ENCODE results near the gene RNASE11.

The RNASE11 gene

DNA sequence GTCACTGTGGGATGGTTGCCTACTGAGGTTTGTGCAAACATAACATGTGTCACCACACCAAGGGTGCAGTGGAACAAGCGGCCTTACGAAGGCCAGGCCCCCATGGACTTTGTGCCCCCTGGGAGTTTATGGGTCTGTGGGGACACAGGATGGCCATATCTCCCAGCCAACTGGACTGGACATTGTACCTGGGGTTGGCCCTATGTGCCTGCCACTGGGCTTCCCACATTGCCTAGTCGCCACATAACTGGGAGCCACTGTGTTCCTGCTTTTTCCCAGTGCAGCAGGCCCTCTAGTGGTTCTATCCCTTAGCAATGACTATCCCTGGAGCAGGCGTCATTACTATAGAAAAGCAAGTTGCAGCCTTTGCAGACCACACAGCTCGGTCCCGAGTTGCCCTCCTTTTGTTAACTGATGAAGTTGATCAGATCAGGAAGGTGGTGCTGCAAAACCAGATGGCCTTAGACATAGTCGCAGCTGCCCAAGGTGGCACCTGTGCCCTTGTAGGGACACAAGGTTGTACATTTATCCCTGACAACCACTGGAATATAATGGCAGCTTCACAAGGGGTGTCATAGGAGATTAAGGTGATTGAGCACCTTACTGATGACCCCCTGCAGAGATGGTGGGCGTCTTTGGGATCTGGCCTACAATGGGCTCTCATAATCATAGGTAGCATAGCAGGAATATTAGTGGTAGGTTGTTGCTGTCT lies 18.5 kb upstream of the RNASE11 start (continued):
- no peak for TF ChIP-seq ZNF274 (IDR thresholded peaks at IDR 0.05; ENCODE audit: low read length)
- TF ChIP-seq ZNF274 (tag by site-specific recombination; IDR thresholded peaks at IDR 0.05; ENCODE audit: borderline replicate concordance): no peak
- TF ChIP-seq ZNF248 (tag by site-specific recombination; IDR thresholded peaks at IDR 0.05): no peak
- no peak for TF ChIP-seq ZNF266 (tag by site-specific recombination; IDR thresholded peaks at IDR 0.05; ENCODE audit: low read depth)
- no peak for TF ChIP-seq ZNF707 (tag by site-specific recombination; IDR thresholded peaks at IDR 0.05)
- no peak for TF ChIP-seq ZNF768 (tag by site-specific recombination; IDR thresholded peaks at IDR 0.05)
- TF ChIP-seq ZNF548 (tag by site-specific recombination; IDR thresholded peaks at IDR 0.05): no peak
- TF ChIP-seq BCL11B (tag by site-specific recombination; IDR thresholded peaks at IDR 0.05; ENCODE audit: low read depth): no peak
- TF ChIP-seq ZNF214 (tag by site-specific recombination; IDR thresholded peaks at IDR 0.05; ENCODE audit: borderline replicate concordance): no peak
- peak; percentile 68 for TF ChIP-seq ZBTB48 (tag by site-specific recombination; IDR thresholded peaks at IDR 0.05)
- peak; percentile 71 for TF ChIP-seq ZNF654 (tag by site-specific recombination; IDR thresholded peaks at IDR 0.05; ENCODE audit: low read depth)
- TF ChIP-seq, protein P1, sequence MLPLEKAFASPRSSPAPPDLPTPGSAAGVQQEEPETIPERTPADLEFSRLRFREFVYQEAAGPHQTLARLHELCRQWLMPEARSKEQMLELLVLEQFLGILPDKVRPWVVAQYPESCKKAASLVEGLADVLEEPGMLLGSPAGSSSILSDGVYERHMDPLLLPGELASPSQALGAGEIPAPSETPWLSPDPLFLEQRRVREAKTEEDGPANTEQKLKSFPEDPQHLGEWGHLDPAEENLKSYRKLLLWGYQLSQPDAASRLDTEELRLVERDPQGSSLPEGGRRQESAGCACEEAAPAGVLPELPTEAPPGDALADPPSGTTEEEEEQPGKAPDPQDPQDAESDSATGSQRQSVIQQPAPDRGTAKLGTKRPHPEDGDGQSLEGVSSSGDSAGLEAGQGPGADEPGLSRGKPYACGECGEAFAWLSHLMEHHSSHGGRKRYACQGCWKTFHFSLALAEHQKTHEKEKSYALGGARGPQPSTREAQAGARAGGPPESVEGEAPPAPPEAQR (tag by site-specific recombination; IDR thresholded peaks at IDR 0.05): no peak
- TF ChIP-seq ZNF114 (tag by site-specific recombination; IDR thresholded peaks at IDR 0.05): no peak
- no peak for TF ChIP-seq ZNF747 (tag by site-specific recombination; IDR thresholded peaks at IDR 0.05)
- TF ChIP-seq ZNF621 (tag by site-specific recombination; IDR thresholded peaks at IDR 0.05): no peak
- no peak for TF ChIP-seq MYNN (tag by site-specific recombination; IDR thresholded peaks at IDR 0.05; ENCODE audit: borderline replicate concordance)
- TF ChIP-seq YY2 (tag by site-specific recombination; IDR thresholded peaks at IDR 0.05): no peak
- TF ChIP-seq ZNF169 (tag by site-specific recombination; IDR thresholded peaks at IDR 0.05): no peak
- TF ChIP-seq SCRT1 (tag by site-specific recombination; IDR thresholded peaks at IDR 0.05; ENCODE audit: borderline replicate concordance): no peak
- TF ChIP-seq, protein P2, sequence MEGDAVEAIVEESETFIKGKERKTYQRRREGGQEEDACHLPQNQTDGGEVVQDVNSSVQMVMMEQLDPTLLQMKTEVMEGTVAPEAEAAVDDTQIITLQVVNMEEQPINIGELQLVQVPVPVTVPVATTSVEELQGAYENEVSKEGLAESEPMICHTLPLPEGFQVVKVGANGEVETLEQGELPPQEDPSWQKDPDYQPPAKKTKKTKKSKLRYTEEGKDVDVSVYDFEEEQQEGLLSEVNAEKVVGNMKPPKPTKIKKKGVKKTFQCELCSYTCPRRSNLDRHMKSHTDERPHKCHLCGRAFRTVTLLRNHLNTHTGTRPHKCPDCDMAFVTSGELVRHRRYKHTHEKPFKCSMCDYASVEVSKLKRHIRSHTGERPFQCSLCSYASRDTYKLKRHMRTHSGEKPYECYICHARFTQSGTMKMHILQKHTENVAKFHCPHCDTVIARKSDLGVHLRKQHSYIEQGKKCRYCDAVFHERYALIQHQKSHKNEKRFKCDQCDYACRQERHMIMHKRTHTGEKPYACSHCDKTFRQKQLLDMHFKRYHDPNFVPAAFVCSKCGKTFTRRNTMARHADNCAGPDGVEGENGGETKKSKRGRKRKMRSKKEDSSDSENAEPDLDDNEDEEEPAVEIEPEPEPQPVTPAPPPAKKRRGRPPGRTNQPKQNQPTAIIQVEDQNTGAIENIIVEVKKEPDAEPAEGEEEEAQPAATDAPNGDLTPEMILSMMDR (tag by site-specific recombination; IDR thresholded peaks at IDR 0.05): peak; percentile 39; the same call in 1 of the 2 replicates

DNA sequence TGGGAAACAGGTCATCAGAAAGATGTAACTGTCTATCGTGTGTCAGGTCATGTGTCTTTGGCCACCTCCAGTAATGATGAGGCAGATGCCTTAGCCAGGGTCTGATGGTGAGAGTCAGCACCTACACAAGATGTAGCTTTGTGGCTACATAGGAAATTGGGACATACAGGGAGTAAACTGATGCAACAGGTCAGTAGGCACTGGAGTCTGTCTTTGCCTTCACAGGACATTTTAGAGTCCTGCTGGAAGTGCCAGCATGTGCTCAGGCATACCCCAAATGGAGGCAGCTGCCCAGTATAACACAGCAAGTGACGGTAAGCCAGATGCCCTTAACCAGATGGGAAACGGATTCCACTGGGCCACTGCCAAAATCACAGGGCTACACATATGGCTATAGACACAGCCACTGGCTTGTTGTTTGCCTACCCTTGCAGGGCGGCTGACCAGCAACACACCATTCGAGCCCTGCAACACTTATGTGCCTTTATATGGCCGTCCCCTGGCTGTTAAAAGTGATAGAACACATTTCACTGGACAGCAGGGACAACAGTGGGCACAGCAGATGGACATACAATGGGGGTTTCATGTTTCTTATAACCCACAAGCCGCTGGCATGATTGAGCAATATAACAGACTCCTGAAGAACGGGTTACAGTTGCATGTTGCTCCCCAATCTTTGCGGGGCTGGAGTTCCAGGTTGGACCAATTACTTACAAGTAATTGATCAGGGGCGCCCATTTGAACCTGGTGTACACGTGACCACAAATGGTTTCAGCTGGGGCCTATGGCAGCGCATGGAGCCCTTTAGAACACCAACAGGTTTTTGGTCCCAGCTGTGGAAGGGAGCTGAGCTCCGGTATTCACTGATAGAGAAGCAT lies 16.3 kb upstream of the RNASE11 start:
- ChIA-PET CTCF (interaction anchor here (0.7 kb wide), 2 partner anchors 56 to 72 kb away, joined by 3 read pairs; no protein-coding TSS in a partner anchor), POLR2A (interaction anchor here (0.6 kb wide), 1 partner anchor 194 kb away, joined by 4 read pairs; no protein-coding TSS in a partner anchor)
- no peak overlapping the region for H3K27ac ChIP-seq (ENCODE audit: extremely low read depth, low read depth, low read length)
- H3K36me3 ChIP-seq (ENCODE audit: control insufficient read depth in 2 of 2, insufficient read depth in 1 of 2, low read length in 2 of 2): no peaks in the 10 kb centered on the region
- TF ChIP-seq ZNF366 (tag by site-specific recombination; conservative IDR thresholded peaks at IDR 0.05): no peak
- TF ChIP-seq SCRT2 (tag by site-specific recombination; IDR thresholded peaks at IDR 0.05): peak; percentile 57; the same call in 1 of the 2 replicates
- 0 out of 2 replicates have a peak, but pooled peaks have one; percentile 23 for TF ChIP-seq SCRT1 (tag by site-specific recombination; IDR thresholded peaks at IDR 0.05; ENCODE audit: borderline replicate concordance)
- no peak for TF ChIP-seq ZNF37A (tag by site-specific recombination; IDR thresholded peaks at IDR 0.05)
- TF ChIP-seq, protein P3, sequence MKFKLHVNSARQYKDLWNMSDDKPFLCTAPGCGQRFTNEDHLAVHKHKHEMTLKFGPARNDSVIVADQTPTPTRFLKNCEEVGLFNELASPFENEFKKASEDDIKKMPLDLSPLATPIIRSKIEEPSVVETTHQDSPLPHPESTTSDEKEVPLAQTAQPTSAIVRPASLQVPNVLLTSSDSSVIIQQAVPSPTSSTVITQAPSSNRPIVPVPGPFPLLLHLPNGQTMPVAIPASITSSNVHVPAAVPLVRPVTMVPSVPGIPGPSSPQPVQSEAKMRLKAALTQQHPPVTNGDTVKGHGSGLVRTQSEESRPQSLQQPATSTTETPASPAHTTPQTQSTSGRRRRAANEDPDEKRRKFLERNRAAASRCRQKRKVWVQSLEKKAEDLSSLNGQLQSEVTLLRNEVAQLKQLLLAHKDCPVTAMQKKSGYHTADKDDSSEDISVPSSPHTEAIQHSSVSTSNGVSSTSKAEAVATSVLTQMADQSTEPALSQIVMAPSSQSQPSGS (tag by site-specific recombination; IDR thresholded peaks at IDR 0.05; ENCODE audit: low read depth): no peak
- no peaks in the 10 kb centered on the region for H3K4me1 ChIP-seq (ENCODE audit: control insufficient read depth, insufficient read depth, low read length)
- no peak overlapping the region for H3K4me3 ChIP-seq (ENCODE audit: low read depth, low read length)
- no peaks in the 10 kb centered on the region for H3K9me3 ChIP-seq (ENCODE audit: control insufficient read depth, insufficient read depth, low read depth, low read length)

All from HEK293 (cell line).